H4 (cell line): ENCODE results near the gene UNC5A. TPM values are rescaled to one million over a fixed set of nuclear protein-coding genes. Genes with fewer than 3 reads are reported as not detected.
"Not testable (repeated sequence)": the region's sequence is repeated elsewhere in the genome, so short reads cannot be mapped to it uniquely, and the experiment has no call there.

ENCODE experiments used
- DNase-seq: peaks from one replicate; pipeline ENCODE4 v3.0.0-alpha.2; 2015; ENCODE audit warnings: low spot score
- total RNA-seq: library from RNA; depleted of rRNA; stranded (reverse); fragments of >200 nt; shearing (Covaris generic); gene quantifications from 2 replicates; pipeline ENCODE4 v1.2.3, GENCODE V29; 2014

UNC5A gene
- total RNA-seq, 1 experiment from 2014 or later: 0.56 TPM

- DNase-seq: no peak
These were observed 53.4 kb downstream of the UNC5A start for GRCh38 chr5:176863765-176864098.

- DNase-seq: no peak
These were observed 54.4 kb downstream of the UNC5A start for GRCh38 chr5:176864755-176865154.

- no peak for DNase-seq
These were observed 55.6 kb downstream of the UNC5A start for GRCh38 chr5:176865964-176866363.

- no peak for DNase-seq
These were observed 56.5 kb downstream of the UNC5A start for GRCh38 chr5:176866707-176867310.

- DNase-seq: no peak
These were observed 57.8 kb downstream of the UNC5A start for GRCh38 chr5:176868126-176868525.

GRCh38 chr5:176868731-176869130 is 58.4 kb downstream of the UNC5A start:
- DNase-seq: no peak

- DNase-seq: no peak
These were observed 59.2 kb downstream of the UNC5A start for GRCh38 chr5:176869501-176870109.

GRCh38 chr5:176870110-176870591 is 59.8 kb downstream of the UNC5A start:
- DNase-seq: peak; percentile 65

GRCh38 chr5:176870644-176871043 is 60.3 kb downstream of the UNC5A start:
- DNase-seq: not testable (repeated sequence)

GRCh38 chr5:176872586-176872985 is 62.2 kb downstream of the UNC5A start:
- DNase-seq: not testable (repeated sequence)

GRCh38 chr5:176873011-176873410 is 62.7 kb downstream of the UNC5A start:
- not testable (repeated sequence) for DNase-seq

GRCh38 chr5:176873541-176874172 is 63.3 kb downstream of the UNC5A start:
- no peak for DNase-seq

- no peak for DNase-seq
These were observed 63.9 kb downstream of the UNC5A start for GRCh38 chr5:176874198-176874780.

GRCh38 chr5:176875014-176875550 is 64.7 kb downstream of the UNC5A start:
- no peak for DNase-seq

GRCh38 chr5:176875783-176876505 is 65.6 kb downstream of the UNC5A start:
- no peak for DNase-seq

- no peak for DNase-seq
These were observed 66.4 kb downstream of the UNC5A start for GRCh38 chr5:176876506-176877431.

- DNase-seq: no peak
These were observed 67.5 kb downstream of the UNC5A start for GRCh38 chr5:176877793-176878331.

GRCh38 chr5:176878463-176878862 is 68.1 kb downstream of the UNC5A start:
- no peak for DNase-seq

- DNase-seq: no peak
These were observed 68.7 kb downstream of the UNC5A start for GRCh38 chr5:176878906-176879662.
